Testis (tissue), 3 donors: ENCODE results near the gene SIRT7. TPM values are rescaled to one million over a fixed set of nuclear protein-coding genes. Genes with fewer than 3 reads are reported as not detected.

Experiments used
- DNase-seq: peaks from one replicate; pipeline ENCODE4 v3.0.0-alpha.2; 2019
- H3K27ac ChIP-seq, 2 donors: fragments of 200-600 bp; sonication (generic); one replicate each; pipeline ENCODE4 v1.5.1; 2019
- H3K27me3 ChIP-seq: fragments of 200-600 bp; sonication (generic); one replicate; pipeline ENCODE4 v1.5.1; 2019
- H3K36me3 ChIP-seq: fragments of 200-600 bp; sonication (generic); one replicate; pipeline ENCODE4 v1.5.1; 2017; ENCODE audit warnings: low read depth; ENCODE audit errors: missing control alignments
- H3K4me1 ChIP-seq: fragments of 200-600 bp; sonication (generic); one replicate; pipeline ENCODE4 v1.5.1; 2019
- H3K4me3 ChIP-seq, 2 donors: fragments of 200-600 bp; sonication (generic); one replicate each; pipeline ENCODE4 v1.5.1; 2017 to 2019
- H3K9me3 ChIP-seq: fragments of 200-600 bp; sonication (generic); one replicate; pipeline ENCODE4 v1.5.1; 2017
- CTCF ChIP-seq, 3 experiments: fragments of 450-650 bp in 2 of 3; fragments of 200-600 bp in 1 of 3; sonication (generic) in 1 of 3; IDR thresholded peaks; one replicate each; pipeline ENCODE4 v1.5.1; 2016 to 2019; ENCODE audit warnings: antibody characterized with exemption in 3 of 3, mild to moderate bottlenecking in 2 of 3, moderate library complexity in 1 of 3
- POLR2A ChIP-seq: fragments of 450-650 bp; IDR thresholded peaks from one replicate; pipeline ENCODE4 v1.6.1; 2017; ENCODE audit warnings: antibody characterized with exemption, mild to moderate bottlenecking, moderate library complexity
- whole genome bisulfite sequencing, 2 donors: methylation state at CpG; one replicate each; pipeline ENCODE4 v1.1.5; 2018; 5-methylcytosine and 5-hydroxymethylcytosine counted together
- intact Hi-C: fragments of 100-400 bp; cut with DNase I; formaldehyde crosslinking; loops from one replicate; pipeline ENCODE4 v1.15.1; 2023; ENCODE audit warnings: low total_unique reads
- polyA plus RNA-seq: library from polyadenylated mRNA; stranded (reverse); fragments of 350-450 nt; fragmentation: Illumina TruSeq; extraction: RNeasy Lipid Tissue Mini Kit (QIAGEN cat#74804); gene quantifications from one replicate; pipeline ENCODE4 v1.2.3, GENCODE V29; 2014; ENCODE audit warnings: low read depth, low replicate concordance; ENCODE audit not compliant: insufficient read depth
- total RNA-seq, 2 donors: library from RNA; depleted of rRNA; stranded (reverse); fragments of >200 nt; gene quantifications; one replicate each; pipeline ENCODE4 v1.2.3, GENCODE V29; 2016

SIRT7 gene
- total and polyA plus RNA-seq, 3 donors from 2014 or later = 34.1 to 59.3 (median 48.4) TPM

DNA sequence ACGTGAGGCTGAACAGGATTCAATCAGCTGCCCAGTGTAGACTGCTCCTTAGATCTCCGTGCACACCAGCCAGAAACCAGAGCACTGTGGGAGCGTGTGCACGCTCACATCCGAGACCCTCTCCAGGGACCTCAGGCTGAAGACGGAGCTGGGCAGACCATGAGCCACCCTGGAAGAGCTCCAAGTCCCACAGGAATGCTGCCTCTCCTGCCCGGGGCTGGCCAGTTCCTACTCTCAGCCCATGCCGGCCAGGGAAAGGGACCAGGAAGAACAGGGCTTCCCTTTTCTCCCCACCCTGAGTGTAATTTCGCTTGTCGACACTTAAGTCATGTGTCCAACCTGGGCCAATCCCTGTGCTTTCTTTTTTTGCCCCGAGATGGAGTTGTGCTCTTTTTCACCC is 33.5 kb downstream of the SIRT7 start:
- H3K9me3 ChIP-seq = no peaks in the 10 kb centered on the region
- no peaks in the 10 kb centered on the region for H3K4me1 ChIP-seq
- TF ChIP-seq CTCF (IDR thresholded peaks at IDR 0.05) (no peak), POLR2A (no peak)
- DNase-seq = no peak
- H3K36me3 ChIP-seq = no peaks in the 10 kb centered on the region
- no peak overlapping the region for H3K4me3 ChIP-seq
- H3K27me3 ChIP-seq = no peaks in the 10 kb centered on the region
- intact Hi-C loops = no loop called here
- H3K27ac ChIP-seq = no peak overlapping the region
- 45 to 59% methylated on average over 10 to 11 of the region's 11 CpGs for WGBS, 2 donors

- Histone ChIP-seq H3K36me3 (no peaks in the 10 kb centered on the region), H3K27me3 (no peaks in the 10 kb centered on the region), H3K4me1 (no peaks in the 10 kb centered on the region), H3K27ac (no peak overlapping the region), H3K4me3 (no peak overlapping the region), H3K9me3 (no peaks in the 10 kb centered on the region)
- intact Hi-C loops = no loop called here
- WGBS, 2 donors = 85 to 86% methylated on average over 5 of the region's 5 CpGs
- TF ChIP-seq CTCF (IDR thresholded peaks at IDR 0.05) (no peak), POLR2A (no peak)
- DNase-seq = no peak
Measured at GRCh38 chr17:81879121-81879520, 38.9 kb downstream of the SIRT7 start.

DNA sequence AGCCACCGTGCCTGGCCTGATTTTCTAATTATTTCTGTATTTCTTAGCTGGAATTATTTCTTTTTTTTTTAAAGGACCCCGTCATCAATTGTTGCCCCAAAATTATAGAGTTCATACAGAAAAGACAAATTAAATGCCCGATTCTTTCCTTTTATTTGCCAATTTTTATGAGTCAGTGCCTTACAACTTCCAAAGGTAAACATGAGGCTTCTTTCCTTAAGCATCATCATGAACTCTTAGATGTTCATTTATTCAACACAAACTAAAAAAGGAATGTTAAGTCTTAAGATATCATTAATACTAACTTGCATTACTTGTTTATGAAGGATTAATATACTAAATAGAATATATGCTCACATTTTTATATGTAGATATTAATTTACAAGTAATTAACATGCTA is 39.7 kb downstream of the SIRT7 start:
- no peak for DNase-seq
- intact Hi-C loops = no loop called here

GRCh38 chr17:81877569-81877968 is 40.4 kb downstream of the SIRT7 start:
- Histone ChIP-seq H3K4me3 (no peak overlapping the region), H3K36me3 (no peaks in the 10 kb centered on the region), H3K27me3 (no peaks in the 10 kb centered on the region), H3K9me3 (no peaks in the 10 kb centered on the region), H3K27ac (no peak overlapping the region), H3K4me1 (peaks cover under 1% of the 10 kb centered on the region)
- intact Hi-C loops = no loop called here
- whole genome bisulfite sequencing, 2 donors = 92 to 95% methylated on average over 5 of the region's 5 CpGs
- DNase-seq = no peak
- TF ChIP-seq CTCF (IDR thresholded peaks at IDR 0.05) = no peak
- TF ChIP-seq POLR2A = no peak

More for the DNA sequence above, 39.7 kb downstream of the SIRT7 start:
- Histone ChIP-seq H3K27me3 (no peaks in the 10 kb centered on the region), H3K27ac (no peak overlapping the region), H3K9me3 (no peaks in the 10 kb centered on the region), H3K4me3 (no peak overlapping the region), H3K36me3 (no peaks in the 10 kb centered on the region), H3K4me1 (no peaks in the 10 kb centered on the region)
- no peak for TF ChIP-seq CTCF (IDR thresholded peaks at IDR 0.05)
- TF ChIP-seq POLR2A = no peak
- 84 to 96% methylated on average over 3 of the region's 3 CpGs for WGBS, 2 donors

- no peaks in the 10 kb centered on the region for H3K9me3 ChIP-seq
- intact Hi-C loops = no loop called here
- peaks cover 42% of the 10 kb centered on the region for H3K4me1 ChIP-seq
Measured at GRCh38 chr17:81871387-81872230, 46.4 kb downstream of the SIRT7 start.

More at GRCh38 chr17:81871387-81872230, 46.4 kb downstream of the SIRT7 start:
- Histone ChIP-seq H3K36me3 (no peaks in the 10 kb centered on the region), H3K27ac (peak overlapping the region; percentile 95 to 99), H3K27me3 (no peaks in the 10 kb centered on the region), H3K4me3 (peak overlapping the region; percentile 87 to 92)
- 0% methylated on average over 4 to 53 of the region's 86 CpGs for WGBS, 2 donors
- DNase-seq = peak; percentile 93
- TF ChIP-seq POLR2A (peak; percentile 92), CTCF (IDR thresholded peaks at IDR 0.05) (peak in 2 of 3 experiments; percentile 26 to 40)
